Hypothalamus (tissue), 51 donors: ENCODE measurements around the gene NPW.

Source experiments
- DNase-seq, 51 donors: peaks; one replicate each; lab custom pipeline; 2025; lab: John Stamatoyannopoulos, UW

The NPW gene

DNA sequence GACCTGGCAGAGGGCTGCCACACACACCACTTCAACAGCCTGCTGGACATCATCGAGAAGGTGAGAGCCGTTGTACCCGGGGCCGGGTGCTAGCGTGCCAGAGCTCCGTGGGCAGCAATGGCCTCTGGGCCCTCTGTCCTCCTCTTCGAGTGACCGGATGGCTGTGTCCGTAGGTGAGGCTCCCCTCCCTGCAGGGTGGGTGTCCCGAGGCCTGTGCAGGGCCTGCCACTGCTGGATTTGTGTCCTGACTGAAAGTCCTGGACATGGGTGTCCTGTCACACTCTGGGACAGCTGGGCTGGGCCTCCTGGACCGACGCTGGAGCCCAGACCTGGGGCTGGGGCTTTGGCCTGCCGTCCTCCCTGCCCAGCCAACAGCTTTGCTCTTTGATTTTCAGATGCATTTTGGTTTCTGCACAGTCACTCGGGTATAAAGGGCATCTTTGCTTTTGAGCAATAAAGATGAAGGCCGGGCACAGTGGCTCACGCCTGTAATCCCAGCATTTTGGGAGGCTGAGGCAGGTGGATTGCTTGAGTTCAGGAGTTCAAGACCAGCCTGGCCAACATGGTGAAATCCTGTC lies 44.9 kb downstream of the NPW start:
- no peak for DNase-seq

DNA sequence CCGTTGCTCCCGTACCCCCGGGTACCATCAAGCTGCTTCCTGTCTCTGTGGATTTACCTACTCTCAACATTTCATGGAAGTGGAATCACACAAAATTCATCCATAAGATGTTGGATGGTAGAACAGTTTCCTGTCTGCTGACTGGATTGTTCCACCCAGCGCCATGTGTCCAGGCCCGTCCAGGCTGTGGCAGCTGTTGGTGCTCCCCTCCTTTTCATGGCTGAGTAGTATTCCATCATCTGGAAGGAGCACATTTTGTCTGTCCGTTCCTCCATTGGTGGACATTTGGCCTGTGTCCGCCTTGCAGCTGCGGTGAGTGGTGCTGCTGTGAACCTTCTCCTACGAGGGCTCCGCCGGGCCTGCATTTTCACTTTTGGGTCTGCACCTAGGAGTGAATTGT lies 46.6 kb downstream of the NPW start:
- no peak for DNase-seq
